Measurements from ENCODE around the gene NTN5. TPM values are rescaled to one million over a fixed set of nuclear protein-coding genes. Genes with fewer than 3 reads are reported as not detected.
"Not testable (repeated sequence)": the region's sequence is repeated elsewhere in the genome, so short reads cannot be mapped to it uniquely, and the experiment has no call there.

NTN5 gene
- polyA plus RNA-seq, 1 experiment: 0.11 TPM

- peaks cover 4% of the 10 kb centered on the region; the same call in 1 of the 2 replicates for H3K36me3 ChIP-seq (ENCODE audit: control insufficient read depth, insufficient read depth, low read length)
- ChIA-PET POLR2A (no interaction called here), CTCF (interaction anchor here (0.5 to 2.3 kb wide), 5 partner anchors 13 to 241 kb away, joined by 3 to 6 read pairs (median 4); partner anchors contain the start of genes CA11 and KDELR1)
- no peak overlapping the region for H3K4me3 ChIP-seq (ENCODE audit: low read depth, low read length)
- no peak for DNase-seq (ENCODE audit: low read depth)
- H3K27me3 ChIP-seq (ENCODE audit: control insufficient read depth, insufficient read depth, low read length): no peaks in the 10 kb centered on the region
- no peak for TF ChIP-seq CTCF (IDR thresholded peaks at IDR 0.05; ENCODE audit: insufficient read depth, low read depth, low read length)
These were observed 40.1 kb downstream of the NTN5 start for GRCh38 chr19:48632692-48633147.

GRCh38 chr19:48632286-48632685 is 40.5 kb downstream of the NTN5 start:
- CTCF ChIA-PET: interaction anchor here (0.5 to 2.3 kb wide), 3 partner anchors 13 to 171 kb away, joined by 3 to 6 read pairs (median 4); partner anchors contain the start of gene CA11
- H3K4me3 ChIP-seq (ENCODE audit: low read depth, low read length); H3K36me3 ChIP-seq (ENCODE audit: control insufficient read depth, insufficient read depth, low read length); H3K27me3 ChIP-seq (ENCODE audit: control insufficient read depth, insufficient read depth, low read length); POLR2A ChIA-PET; DNase-seq (ENCODE audit: low read depth): not testable (repeated sequence)

GRCh38 chr19:48631225-48631624 is 41.6 kb downstream of the NTN5 start:
- no peak for DNase-seq (ENCODE audit: low read depth)
- no peak for TF ChIP-seq CTCF (IDR thresholded peaks at IDR 0.05; ENCODE audit: insufficient read depth, low read depth, low read length)
- POLR2A ChIA-PET: no interaction called here
- H3K36me3 ChIP-seq (ENCODE audit: control insufficient read depth, insufficient read depth, low read length): peaks cover 4% of the 10 kb centered on the region; the same call in 1 of the 2 replicates
- no peak overlapping the region for H3K4me3 ChIP-seq (ENCODE audit: low read depth, low read length)
- no peaks in the 10 kb centered on the region for H3K27me3 ChIP-seq (ENCODE audit: control insufficient read depth, insufficient read depth, low read length)
- CTCF ChIA-PET: interaction anchor here (1.4 kb wide), 1 partner anchor 15 kb away, joined by 3 read pairs; the partner anchor contains the start of gene CA11

GRCh38 chr19:48630296-48631063 is 42.3 kb downstream of the NTN5 start:
- CTCF ChIA-PET: interaction anchor here (1.4 kb wide), 1 partner anchor 15 kb away, joined by 3 read pairs; the partner anchor contains the start of gene CA11
- POLR2A ChIA-PET: no interaction called here
- Histone ChIP-seq H3K4me3 (ENCODE audit: low read depth, low read length) (no peak overlapping the region), H3K27me3 (ENCODE audit: control insufficient read depth, insufficient read depth, low read length) (no peaks in the 10 kb centered on the region), H3K36me3 (ENCODE audit: control insufficient read depth, insufficient read depth, low read length) (peaks cover 6% of the 10 kb centered on the region; the same call in 1 of the 2 replicates)
- no peak for DNase-seq (ENCODE audit: low read depth)
- no peak for TF ChIP-seq CTCF (IDR thresholded peaks at IDR 0.05; ENCODE audit: insufficient read depth, low read depth, low read length)

GRCh38 chr19:48629599-48630295 is 43.1 kb downstream of the NTN5 start:
- Histone ChIP-seq H3K27me3 (ENCODE audit: control insufficient read depth, insufficient read depth, low read length) (no peaks in the 10 kb centered on the region), H3K4me3 (ENCODE audit: low read depth, low read length) (no peak overlapping the region), H3K36me3 (ENCODE audit: control insufficient read depth, insufficient read depth, low read length) (peaks cover 6% of the 10 kb centered on the region)
- ChIA-PET CTCF (no interaction called here), POLR2A (no interaction called here)
- no peak for DNase-seq (ENCODE audit: low read depth)
- no peak for TF ChIP-seq CTCF (IDR thresholded peaks at IDR 0.05; ENCODE audit: insufficient read depth, low read depth, low read length)

Data from BJ (cell line).